Stimulated activated CD8-positive, alpha-beta memory T cell treated with anti-CD3 and anti-CD28 coated beads, Interleukin-7, amount 100 ng/mL, for 48 hours (primary cell): ENCODE results near the gene FAR1.
"Not testable (repeated sequence)": the region's sequence is repeated elsewhere in the genome, so short reads cannot be mapped to it uniquely, and the experiment has no call there.

Experiments used
- DNase-seq, 2 donors: peaks; one replicate each; pipeline ENCODE4 v3.0.0-alpha.2; 2020; ENCODE audit warnings: low read depth in 1 of 2; ENCODE audit errors: extremely low read depth in 1 of 2

Gene FAR1

DNA sequence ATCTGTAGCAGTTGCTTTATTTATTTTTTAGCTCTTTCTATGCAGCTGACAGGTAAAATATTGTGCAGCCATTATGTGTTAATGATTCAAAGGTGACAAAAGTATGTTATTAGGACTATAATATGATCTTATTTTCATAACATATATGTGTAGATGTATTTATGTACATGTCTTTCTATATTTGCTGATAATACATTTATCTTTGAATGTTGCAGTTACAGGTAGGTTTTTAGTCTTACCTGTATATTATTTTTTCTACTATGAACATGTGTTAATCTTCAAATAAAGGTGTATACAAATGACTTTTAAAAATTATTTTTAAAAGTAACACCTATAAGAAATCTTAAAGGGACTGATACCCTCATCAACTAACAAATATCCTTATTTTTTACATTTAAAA lies 33.6 kb downstream of the FAR1 start:
- no peak for DNase-seq

DNA sequence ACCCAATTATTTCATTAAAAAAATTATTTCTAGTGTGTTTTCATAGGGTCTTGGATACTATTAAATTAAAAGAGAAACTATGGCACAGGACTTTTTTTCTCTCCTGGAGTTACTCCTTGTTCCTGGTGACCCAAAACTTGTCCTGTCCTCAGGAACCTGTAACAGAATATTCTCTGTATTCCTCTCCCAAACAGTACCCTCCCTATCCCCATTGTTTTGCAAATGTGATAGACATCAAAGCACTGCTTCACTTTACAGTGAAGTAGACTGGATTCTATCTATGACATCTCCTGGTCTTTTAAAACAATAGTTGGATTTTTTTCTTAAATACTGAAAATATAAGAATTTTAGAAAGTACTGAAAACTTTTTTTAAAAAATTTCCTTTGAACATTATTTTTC lies 37.2 kb downstream of the FAR1 start:
- DNase-seq: no peak

DNA sequence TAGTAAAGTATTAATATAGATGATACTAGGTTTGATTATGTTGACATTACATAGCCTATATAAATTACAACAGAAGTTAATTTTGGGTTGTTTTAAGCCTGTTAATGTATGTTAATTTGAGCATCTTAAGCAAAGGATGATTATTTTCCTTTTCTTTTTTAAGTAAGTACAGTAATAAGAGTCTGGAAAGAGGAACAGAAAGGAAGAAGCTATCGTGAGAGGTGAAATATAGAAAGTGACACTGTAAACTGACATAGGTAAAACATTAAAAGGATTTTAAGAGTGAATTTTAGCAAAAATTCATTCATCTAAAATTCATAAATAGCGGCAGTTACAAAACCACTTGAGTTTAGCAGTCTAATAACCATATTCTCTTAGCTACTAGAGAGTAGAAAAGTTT lies 45.5 kb downstream of the FAR1 start:
- no peak for DNase-seq

DNA sequence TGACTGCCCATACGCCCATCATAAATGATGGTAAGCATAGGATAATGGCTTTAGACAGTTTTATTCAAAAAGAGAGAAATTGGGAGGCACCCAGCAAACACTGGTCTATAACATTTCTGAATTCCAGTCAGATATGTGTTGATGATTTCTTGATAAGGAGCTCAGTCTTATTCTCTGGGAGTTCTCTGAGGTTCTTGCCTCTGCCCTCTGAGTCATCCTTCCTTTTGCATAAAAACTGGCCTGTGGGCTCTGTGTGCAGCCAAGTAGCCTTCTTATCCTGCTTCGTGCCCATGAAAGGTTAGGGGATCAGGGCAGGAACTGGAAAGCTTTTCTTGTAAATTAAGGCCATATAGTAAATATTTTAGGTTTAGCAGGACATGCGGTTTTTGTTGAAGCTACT lies 48.9 kb downstream of the FAR1 start:
- no peak for DNase-seq

DNA sequence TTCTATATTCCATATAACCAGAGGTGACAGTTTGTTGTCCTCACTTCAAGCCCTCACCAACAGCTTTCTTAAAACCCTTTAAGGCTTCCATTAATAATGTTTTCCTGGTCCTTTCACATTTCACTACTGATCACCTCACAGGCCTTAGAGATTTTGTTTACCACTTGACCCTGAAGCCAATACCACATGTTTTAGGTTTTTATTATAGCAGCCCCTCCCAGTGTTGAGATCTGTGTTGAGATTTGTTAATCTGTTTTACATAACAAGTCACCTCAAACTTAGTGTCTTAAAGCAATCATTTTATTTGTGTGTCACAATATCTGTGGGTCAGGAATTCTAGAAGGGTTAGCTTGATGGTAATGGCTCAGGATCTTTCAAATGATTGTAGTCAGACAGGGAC lies 49.9 kb downstream of the FAR1 start:
- DNase-seq: no peak

DNA sequence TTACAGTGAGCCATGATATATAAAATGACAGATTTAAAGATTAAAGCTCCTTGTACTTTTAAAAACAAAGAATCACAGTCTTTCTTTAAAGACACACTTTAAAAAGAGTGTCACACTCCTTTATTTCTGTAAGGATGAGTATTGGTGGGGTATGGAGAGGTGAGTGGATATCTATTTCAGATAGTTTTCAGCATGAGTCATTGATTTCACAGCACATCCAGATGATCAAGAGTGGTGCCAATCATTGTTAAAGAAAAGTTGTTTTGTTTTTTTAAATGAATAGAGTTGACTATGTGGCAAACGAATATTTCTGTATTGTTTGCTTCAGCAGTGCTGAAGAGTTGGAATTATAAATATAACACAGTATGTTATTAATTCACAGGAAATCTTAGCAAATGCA lies 52.5 kb downstream of the FAR1 start:
- no peak for DNase-seq

DNA sequence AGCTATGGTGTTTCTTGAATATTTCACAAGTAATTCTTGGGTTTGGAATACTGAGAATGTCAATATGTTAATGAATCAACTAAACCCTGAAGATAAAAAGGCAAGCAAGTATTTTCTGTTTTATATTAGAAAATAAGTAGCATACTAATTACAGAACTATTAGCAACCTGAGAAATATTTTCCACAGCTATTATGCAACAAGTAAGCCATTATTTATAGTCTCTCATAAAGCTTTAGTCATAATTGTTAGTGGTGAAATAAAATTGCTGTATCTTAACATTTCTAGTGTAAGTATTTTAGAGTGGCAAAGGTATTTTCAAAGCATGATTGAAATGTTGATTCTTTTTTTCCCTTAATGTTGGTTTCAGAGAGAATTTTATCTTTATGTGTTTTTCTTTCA lies 53.3 kb downstream of the FAR1 start:
- DNase-seq: no peak

DNA sequence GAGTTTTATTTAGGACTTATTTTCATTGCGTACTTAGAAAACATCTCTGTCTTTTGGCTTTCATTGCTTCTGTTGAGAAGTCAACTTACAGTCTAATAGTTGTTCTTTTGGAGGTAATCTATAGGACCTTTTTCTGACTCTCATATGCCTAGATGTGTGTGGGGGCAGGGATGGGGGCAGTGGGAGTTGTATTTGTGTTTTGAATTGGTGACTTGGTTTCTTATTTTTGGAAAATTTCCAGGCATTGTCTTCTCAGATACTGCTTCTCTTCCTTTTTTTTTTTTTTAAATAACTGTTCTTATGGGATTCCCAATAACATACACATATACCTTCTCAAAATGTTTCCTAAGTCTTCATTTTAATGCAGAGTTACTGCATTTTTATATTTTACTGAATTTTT lies 58.0 kb downstream of the FAR1 start:
- no peak for DNase-seq

DNA sequence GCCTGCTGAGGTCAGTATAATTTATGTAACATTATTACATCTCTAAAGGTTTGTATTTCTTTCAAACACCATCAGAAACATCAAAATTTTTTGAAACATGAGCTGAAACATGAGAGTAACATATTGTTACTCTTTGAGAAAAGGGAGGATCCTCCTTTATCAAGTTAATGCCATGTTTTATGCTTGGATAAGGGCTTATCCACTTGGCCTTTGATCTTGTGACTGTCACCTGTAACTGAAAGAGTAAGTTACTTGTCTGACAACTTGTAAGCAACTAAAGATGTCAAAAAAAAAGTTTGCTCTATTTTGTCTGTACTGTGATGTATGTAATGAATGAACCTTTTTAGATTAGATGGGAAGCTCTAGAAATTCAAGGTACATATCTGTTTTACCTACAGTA lies 59.6 kb downstream of the FAR1 start:
- no peak for DNase-seq

DNA sequence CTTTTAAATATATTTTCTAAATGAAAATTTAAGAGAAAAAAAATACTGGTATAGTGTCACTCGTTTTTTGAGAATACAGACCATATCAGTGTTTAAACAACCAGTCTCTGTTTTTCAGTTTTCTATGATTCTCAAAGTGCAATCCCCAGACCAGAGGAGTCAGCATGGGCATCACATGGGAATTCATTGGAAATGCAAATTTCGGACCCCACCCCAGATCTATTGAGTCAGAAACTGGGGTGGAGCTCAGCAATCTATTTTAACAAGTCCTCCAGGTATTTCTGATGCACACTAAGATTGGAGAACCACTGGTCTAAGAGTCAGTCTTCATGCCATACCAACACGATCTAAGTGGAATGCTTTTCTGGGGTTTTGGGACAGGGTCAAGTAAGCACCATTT lies 66.1 kb downstream of the FAR1 start:
- DNase-seq: no peak

DNA sequence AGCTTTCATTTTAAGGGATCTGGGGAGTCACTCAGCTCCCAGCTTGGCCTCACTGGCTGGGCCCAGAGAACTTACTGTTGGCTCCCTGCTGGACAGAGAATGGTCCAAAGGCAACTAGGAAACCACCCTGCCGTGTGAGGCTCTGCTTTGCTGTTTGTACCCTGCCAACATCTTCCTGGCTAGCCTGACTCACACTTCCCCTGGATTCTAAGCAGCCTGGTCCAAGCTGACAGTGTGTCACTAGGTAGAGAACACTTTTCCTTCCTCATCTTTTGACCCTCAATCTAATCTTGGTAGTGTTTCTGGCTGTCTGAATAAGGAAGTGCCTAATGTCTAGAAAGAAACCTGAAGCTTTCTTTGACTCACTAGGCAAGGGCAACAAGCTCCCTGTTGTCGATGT lies 76.7 kb downstream of the FAR1 start:
- DNase-seq: no peak

DNA sequence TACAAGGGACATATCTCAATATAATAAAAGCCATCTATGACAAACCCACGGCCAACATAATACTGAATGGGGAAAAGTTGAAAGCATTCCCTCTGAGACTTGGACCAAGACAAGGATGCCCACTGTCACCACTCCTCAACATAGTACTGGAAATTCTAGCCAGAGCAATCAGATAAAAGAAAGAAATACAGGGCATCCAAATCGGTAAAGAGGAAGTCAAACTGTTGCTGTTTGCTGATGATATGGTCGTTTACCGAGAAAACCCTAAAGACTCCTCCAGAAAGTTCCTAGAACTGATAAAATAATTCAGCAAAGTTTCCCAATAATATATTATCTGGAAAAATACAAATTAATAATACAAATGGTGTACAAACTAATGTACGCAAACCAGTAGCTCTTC lies 84.8 kb downstream of the FAR1 start:
- not testable (repeated sequence) for DNase-seq

DNA sequence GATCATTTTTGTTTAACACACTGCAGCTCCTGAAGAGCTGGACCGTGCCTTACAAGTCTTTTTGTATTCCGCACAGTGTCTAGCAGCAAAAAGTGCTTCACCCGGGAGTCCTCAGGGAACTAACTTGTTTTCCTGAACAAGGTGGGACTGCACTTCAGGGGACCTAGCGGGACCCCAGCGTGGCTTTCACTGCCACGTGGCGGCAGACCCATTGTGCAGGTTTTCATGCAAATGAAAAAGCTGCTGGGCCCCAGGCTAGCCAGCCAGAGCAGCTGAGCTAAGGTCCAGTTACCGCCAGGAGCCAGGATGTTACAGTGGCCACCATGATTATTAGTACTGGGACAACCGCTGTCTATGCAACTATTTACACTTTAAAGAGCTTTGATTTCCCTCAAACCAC lies 90.6 kb downstream of the FAR1 start:
- DNase-seq: no peak

DNA sequence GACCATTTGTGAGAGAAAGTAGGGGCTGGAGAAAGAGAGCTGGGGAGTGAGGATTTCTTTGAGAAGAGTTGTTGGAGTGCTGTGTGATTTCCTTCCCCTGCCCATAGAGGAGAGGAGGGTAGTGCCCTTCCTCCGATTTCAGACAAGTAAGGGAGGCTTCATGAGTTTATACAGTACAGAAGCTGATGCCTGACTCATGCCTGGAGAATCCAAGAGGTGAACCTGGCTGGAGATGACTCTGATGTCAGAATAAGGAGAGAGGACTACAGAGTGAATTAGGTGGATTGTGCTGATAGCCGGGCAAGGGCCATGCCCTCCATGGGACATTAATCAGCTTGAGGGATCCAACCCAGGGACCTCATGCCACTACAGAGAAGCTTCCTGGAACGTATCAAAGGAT lies 91.6 kb downstream of the FAR1 start:
- DNase-seq: no peak

DNA sequence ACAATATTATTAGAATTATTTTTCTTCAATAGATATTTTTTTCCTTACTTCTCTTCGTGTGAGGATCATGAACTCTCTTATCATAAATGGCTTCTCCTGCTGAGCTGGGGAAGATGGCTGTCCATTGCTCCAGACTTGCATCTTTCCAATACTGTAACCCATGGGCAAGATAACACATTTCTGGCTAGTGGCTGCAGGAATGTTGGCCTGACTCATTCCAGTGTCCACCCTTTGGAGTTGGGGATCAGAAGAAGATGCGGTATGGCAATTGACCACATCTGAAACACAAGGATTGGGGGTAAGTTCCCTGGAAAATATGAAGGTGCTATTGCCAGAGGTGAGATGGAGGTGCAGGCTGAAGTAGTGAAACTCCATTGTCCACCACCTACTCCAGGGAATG lies 92.8 kb downstream of the FAR1 start:
- no peak for DNase-seq

DNA sequence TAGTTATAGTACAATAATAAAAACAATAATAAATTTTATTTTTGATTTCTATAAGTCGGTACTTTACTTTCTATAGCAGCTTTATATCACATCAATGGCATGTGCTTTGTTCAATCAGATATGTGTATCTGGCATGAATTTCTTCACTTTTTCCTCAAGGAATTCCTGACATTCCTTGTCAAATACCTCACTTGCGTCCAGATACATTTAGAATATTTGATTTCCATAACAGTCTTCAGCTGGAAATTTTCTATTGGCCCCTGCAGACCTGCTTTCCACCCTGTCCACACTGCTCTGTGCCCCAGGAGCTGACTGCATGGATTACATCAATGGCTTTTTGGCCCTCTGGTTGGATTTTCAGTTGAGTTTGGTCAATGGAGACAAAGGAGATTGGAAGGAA lies 93.2 kb downstream of the FAR1 start:
- no peak for DNase-seq

DNA sequence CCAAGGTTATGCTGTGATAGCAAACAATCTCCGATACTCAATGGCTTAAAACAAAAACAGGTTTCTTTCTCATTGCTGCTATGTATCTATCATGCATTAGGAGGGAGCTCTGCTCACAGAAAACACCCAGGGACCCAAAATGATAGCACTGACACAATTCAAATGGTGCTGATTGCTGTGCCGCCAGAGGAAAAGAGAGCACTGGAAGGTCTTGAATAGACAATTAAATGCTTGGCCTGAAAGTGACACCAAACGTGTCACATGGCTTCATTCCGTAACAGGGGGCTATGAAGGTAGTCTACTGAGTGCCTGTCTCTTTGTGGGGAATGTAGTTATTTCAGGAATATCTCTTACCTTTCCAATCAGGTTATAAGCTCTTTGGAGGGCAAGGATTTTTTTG lies 94.2 kb downstream of the FAR1 start:
- no peak for DNase-seq

DNA sequence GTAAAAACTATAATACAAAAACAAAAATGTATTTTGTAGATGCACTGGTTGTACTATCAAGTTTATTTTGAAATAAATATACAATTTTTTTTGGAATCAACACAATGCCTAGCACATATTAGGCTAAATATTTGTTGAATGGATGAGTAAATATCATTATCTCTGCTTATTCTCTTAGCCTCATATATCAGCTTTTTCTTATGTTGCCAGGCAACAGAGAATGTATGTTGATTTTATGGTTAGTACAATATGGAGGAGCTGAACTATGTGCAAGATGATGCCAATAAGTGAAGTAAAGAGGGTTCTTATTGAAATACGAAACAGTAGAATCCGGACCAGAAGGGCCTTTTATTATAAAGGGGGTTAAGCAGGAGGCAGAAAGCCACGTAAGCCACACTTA lies 94.9 kb downstream of the FAR1 start:
- no peak for DNase-seq

DNA sequence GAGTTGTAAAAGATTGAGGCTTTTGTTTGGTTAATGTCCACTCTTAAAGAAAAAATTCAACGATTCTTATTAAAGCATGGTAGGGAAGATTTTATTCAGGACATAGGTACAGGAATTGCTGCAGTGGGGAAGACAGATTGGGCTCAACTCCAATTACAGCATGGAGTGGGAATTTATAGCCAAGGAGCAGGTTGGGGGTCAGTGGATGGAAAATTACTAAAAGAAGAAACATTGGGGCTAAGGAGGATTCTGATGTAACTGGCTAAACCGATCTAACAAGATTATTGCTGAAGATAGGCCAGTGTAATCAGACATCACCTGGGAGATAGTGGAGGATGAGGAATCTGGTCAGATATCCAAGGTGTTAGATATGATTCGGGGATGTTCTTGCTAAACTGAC lies 97.4 kb downstream of the FAR1 start:
- DNase-seq: no peak

DNA sequence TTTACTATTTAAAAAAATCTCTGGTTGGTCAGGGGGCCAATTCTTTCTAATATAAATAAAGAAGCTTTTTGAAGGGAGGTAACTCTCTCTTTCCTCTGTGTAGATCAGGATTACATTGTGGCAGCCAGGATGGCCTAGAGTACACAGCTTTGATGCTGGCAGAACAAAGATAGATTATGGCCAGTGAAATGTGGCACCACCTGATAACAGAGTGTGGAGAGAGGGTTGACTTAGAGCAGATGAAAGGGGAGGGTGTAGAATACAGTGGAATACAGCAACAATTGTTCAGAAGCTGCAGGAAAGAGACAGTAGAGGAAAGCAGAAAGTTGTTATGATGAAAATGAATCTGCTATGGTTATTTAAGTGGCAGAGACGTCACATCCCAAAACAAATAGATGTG lies 99.0 kb downstream of the FAR1 start:
- no peak for DNase-seq

DNA sequence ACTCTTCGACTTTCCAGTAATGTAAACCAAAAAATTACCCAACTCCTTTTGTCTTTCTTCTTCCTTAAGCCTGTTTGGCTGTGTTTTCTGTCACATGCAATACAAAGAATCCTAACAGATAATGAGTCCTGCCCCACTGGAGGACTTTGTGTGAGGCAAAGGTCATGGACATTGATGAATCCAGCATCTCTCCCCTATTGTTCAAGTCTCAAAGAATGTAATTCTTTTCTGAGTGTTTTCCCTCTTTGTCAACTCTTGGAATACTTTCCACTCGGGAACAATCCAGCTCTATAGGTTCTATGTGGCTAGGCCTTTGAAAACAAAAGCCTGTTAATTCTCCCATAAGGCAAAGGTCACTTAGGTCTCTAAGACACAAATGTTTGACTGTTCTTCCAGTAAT lies 100.7 kb downstream of the FAR1 start:
- DNase-seq: no peak

DNA sequence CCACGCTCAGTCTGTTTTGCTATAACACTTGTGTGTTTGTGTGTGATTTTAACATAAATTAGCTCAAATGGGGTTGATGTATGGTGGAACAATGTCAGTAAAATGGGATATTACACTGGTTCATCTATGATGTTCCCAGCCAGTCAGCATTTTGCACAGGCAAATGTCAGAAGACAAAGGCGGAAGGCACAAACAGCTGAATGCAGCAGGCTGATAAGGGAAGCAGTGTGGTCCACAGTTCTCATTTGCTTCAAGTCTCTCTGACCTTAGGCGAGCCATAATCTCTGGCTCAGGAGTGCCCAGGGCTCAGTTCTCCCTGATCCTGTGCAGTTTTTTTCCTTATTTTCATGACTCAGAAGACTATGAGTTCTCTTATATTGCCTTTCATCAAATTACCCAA lies 102.7 kb downstream of the FAR1 start:
- DNase-seq: no peak

DNA sequence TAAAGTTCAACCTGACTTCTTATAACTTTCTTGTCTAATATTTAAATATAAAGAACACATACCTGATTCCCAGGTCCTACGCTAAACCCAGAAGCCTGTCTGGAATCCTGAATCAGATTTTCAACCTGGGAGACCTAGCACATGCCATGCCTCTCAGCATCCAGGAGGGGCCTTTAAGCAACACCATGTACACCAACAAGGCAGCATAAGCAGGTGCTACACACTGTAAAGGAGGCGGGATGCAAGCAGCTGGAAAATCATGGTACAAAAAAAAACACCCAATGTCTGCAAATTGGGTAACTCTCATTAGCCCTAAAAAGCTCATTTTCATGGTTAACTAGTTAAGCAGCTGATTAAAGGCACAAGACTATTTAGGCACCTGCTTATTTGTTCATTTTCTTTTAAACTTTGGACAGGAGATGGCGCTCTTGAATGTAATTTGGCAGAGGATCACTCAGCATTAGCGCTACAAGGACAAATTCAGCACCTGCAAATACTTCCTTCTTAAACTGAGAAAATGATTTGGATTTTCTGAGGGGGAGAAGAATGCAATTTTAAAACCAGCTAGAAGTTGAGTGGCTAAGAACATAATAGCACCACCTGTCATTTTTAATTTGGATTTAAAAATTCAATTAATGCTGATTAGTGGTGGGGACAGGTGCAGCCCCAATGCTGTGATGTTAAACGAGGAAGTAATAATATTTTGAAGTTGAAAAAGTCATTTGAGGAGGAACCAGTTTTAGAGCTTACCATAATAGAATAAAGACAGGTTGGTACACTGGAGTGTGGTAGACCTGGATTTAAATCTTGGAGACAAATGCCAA lies 104.0 kb downstream of the FAR1 start:
- DNase-seq: no peak
